Gastrocnemius medialis (tissue), 4 donors: ENCODE results near the gene HMCN2.

Experiments
- CTCF ChIP-seq, 5 experiments: fragments of 450-650 bp in 3 of 5; fragments of 200-600 bp in 2 of 5; sonication (generic) in 2 of 5; IDR thresholded peaks in 4 of 5; conservative IDR thresholded peaks in 1 of 5; 1 replicate in 4 of 5; 2 replicates in 1 of 5; pipeline ENCODE4 v1.5.1; 2016 to 2019; ENCODE audit warnings: antibody characterized with exemption in 5 of 5, mild to moderate bottlenecking in 3 of 5, moderate library complexity in 3 of 5
- POLR2A ChIP-seq, 2 donors: fragments of 450-650 bp; IDR thresholded peaks; one replicate each; pipeline ENCODE4 v1.6.1; 2017; ENCODE audit warnings: antibody characterized with exemption in 2 of 2, mild to moderate bottlenecking in 2 of 2, moderate library complexity in 2 of 2

- no peak for TF ChIP-seq CTCF (IDR thresholded peaks at IDR 0.05 in 4 of 5, conservative IDR thresholded peaks at IDR 0.05 in 1 of 5)
- no peak for TF ChIP-seq POLR2A (IDR thresholded peaks at IDR 0.05)
Measured at GRCh38 chr9:130372057-130372456, 106.5 kb downstream of the HMCN2 start.
